ENCODE results near the gene CERS2. TPM values are rescaled to one million over a fixed set of nuclear protein-coding genes. Genes with fewer than 3 reads are reported as not detected.

Gene CERS2
- total RNA-seq, 3 donors from 2014 or later = 121 to 131 (median 128) TPM

DNA sequence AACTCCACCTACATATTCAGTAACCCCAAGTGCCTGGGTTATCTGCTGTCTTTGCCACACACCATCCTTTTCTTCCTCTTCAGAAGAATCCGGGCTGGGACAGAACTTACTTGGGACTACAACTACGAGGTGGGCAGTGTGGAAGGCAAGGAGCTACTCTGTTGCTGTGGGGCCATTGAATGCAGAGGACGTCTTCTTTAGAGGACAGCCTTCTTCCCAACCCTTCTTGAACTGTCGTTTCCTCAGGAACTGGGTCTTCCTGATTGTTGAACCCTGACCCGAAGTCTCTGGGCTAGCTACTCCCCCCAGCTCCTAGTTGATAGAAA, 10.5 kb downstream of the CERS2 start:
- H3K4me3 ChIP-seq = no peak overlapping the region
- H3K9me3 ChIP-seq = no peaks in the 10 kb centered on the region
- no peak for TF ChIP-seq POLR2AphosphoS5 (IDR thresholded peaks at IDR 0.05)
- TF ChIP-seq POLR2A (IDR thresholded peaks at IDR 0.05) = no peak
- TF ChIP-seq, protein P1, sequence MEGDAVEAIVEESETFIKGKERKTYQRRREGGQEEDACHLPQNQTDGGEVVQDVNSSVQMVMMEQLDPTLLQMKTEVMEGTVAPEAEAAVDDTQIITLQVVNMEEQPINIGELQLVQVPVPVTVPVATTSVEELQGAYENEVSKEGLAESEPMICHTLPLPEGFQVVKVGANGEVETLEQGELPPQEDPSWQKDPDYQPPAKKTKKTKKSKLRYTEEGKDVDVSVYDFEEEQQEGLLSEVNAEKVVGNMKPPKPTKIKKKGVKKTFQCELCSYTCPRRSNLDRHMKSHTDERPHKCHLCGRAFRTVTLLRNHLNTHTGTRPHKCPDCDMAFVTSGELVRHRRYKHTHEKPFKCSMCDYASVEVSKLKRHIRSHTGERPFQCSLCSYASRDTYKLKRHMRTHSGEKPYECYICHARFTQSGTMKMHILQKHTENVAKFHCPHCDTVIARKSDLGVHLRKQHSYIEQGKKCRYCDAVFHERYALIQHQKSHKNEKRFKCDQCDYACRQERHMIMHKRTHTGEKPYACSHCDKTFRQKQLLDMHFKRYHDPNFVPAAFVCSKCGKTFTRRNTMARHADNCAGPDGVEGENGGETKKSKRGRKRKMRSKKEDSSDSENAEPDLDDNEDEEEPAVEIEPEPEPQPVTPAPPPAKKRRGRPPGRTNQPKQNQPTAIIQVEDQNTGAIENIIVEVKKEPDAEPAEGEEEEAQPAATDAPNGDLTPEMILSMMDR (IDR thresholded peaks at IDR 0.05) = no peak
- no peaks in the 10 kb centered on the region for H3K27me3 ChIP-seq
- intact Hi-C loops (cut with DNase I; ENCODE audit: low total_unique reads) = no loop called here
- H3K27ac ChIP-seq = no peak overlapping the region
- H3K4me1 ChIP-seq = no peaks in the 10 kb centered on the region
- peaks cover 16% of the 10 kb centered on the region for H3K36me3 ChIP-seq
- no peak for DNase-seq (ENCODE audit: low spot score in 2 of 2)

DNA sequence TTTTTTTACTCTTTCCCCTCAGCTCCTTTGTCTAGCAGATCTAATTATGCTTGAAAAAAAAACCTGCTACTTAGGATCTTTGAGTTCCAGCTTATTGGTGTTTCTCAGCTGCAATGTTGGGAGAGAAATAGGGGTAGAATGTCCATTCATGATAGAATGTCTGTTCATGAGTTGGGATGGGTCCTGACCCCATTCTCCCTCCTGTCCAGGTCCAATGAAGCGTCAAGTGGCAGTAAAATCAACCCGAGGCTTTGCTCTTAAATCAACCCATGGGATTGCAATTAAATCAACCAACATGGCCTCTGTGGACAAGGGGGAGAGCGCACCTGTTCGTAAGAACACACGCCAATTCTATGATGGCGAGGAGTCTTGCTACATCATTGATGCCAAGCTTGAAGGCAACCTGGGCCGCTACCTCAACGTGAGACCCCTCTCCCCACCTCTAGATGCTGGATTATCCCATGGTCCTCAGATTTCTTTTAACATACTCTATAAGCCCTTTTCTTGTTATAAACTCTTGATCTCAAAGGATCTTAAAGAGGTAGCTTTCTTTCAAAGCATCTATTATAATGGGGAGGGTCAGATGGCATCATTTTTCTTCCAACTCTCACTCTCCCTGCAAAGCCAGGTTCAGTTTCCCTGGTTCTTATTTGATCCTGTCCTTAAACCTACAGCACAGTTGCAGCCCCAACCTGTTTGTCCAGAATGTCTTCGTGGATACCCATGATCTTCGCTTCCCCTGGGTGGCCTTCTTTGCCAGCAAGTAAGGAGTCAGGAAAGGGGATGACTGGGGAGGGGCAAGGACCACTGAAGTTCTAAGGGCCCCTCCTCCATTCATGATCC, 11.1 kb downstream of the CERS2 start:
- TF ChIP-seq, protein P1 (IDR thresholded peaks at IDR 0.05) = no peak
- no peak for DNase-seq (ENCODE audit: low spot score in 2 of 2)
- H3K36me3 ChIP-seq = peaks cover 16% of the 10 kb centered on the region
- H3K27ac ChIP-seq = no peak overlapping the region
- no peaks in the 10 kb centered on the region for H3K4me1 ChIP-seq
- H3K4me3 ChIP-seq = no peak overlapping the region
- no peaks in the 10 kb centered on the region for H3K27me3 ChIP-seq
- H3K9me3 ChIP-seq = no peaks in the 10 kb centered on the region
- intact Hi-C loops (cut with DNase I; ENCODE audit: low total_unique reads) = no loop called here

DNA sequence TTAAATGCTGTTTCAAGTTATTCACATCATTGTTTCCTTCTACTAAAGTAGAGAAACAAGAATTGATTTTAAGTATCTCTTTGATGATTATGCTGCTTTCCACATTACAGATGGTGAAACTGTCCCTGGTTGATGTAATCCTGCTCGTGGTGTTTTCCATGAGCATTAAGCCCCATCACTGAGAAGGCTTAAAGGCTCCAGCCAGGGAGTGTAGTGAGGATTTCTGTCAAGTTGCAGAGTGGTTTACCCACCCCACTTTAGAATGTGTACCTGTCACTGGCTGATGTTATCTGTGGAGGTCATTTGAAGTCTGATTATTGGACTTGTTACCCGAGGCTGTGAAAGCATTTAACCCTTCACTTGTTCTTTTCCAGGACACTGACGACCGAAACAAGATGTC, 12.9 kb downstream of the CERS2 start:
- intact Hi-C loops (cut with DNase I; ENCODE audit: low total_unique reads) = no loop called here

DNA sequence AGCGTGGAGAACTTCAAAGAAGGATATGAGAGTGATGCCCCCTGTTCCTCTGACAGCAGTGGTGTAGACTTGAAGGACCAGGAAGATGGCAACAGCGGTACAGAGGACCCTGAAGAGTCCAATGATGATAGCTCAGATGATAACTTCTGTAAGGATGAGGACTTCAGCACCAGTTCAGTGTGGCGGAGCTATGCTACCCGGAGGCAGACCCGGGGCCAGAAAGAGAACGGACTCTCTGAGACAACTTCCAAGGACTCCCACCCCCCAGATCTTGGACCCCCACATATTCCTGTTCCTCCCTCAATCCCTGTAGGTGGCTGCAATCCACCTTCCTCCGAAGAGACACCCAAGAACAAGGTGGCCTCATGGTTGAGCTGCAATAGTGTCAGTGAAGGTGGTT, 14.0 kb downstream of the CERS2 start:
- H3K4me3 ChIP-seq = no peak overlapping the region
- no peak for TF ChIP-seq POLR2AphosphoS5 (IDR thresholded peaks at IDR 0.05)
- TF ChIP-seq, protein P1 (IDR thresholded peaks at IDR 0.05) = no peak
- no peak for TF ChIP-seq POLR2A (IDR thresholded peaks at IDR 0.05)
- no peaks in the 10 kb centered on the region for H3K4me1 ChIP-seq
- DNase-seq (ENCODE audit: low spot score in 2 of 2) = no peak
- no peaks in the 10 kb centered on the region for H3K9me3 ChIP-seq
- intact Hi-C loops (cut with DNase I; ENCODE audit: low total_unique reads) = no loop called here
- H3K36me3 ChIP-seq = peaks cover 15% of the 10 kb centered on the region
- H3K27ac ChIP-seq = no peak overlapping the region
- no peaks in the 10 kb centered on the region for H3K27me3 ChIP-seq

More for the DNA sequence above, 12.9 kb downstream of the CERS2 start:
- Histone ChIP-seq H3K4me3 (no peak overlapping the region), H3K9me3 (no peaks in the 10 kb centered on the region), H3K27me3 (no peaks in the 10 kb centered on the region), H3K27ac (peak overlapping the region in 1 of 2 donors; percentile 11), H3K4me1 (no peaks in the 10 kb centered on the region), H3K36me3 (peaks cover 16% of the 10 kb centered on the region)
- no peak for TF ChIP-seq POLR2AphosphoS5 (IDR thresholded peaks at IDR 0.05)
- no peak for TF ChIP-seq POLR2A (IDR thresholded peaks at IDR 0.05)
- TF ChIP-seq, protein P1 (IDR thresholded peaks at IDR 0.05) = no peak
- DNase-seq (ENCODE audit: low spot score in 2 of 2) = no peak

DNA sequence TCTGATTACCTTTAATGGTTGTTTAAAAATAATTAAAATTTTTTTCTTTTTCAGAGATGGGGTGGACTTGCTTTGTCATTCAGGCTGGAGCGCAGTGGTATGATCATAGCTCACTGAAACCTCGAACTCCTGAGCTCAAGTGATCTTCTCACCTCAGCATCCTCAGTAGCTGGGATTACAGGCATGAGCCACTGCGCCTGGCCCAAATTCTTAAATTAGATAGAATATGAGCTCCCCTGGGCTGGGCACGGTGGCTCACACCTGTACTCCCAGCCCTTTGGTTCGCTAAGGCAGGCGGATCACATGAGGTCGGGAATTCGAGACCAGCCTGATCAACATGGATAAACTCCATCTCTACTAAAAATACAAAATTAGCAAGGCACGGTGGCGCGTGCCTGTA, 17.0 kb downstream of the CERS2 start:
- Histone ChIP-seq H3K9me3 (no peaks in the 10 kb centered on the region), H3K27me3 (no peaks in the 10 kb centered on the region), H3K27ac (no peak overlapping the region), H3K36me3 (peaks cover 6% of the 10 kb centered on the region), H3K4me3 (no peak overlapping the region), H3K4me1 (no peaks in the 10 kb centered on the region)
- intact Hi-C loops (cut with DNase I; ENCODE audit: low total_unique reads) = no loop called here
- TF ChIP-seq POLR2AphosphoS5 (IDR thresholded peaks at IDR 0.05) (no peak), POLR2A (IDR thresholded peaks at IDR 0.05) (no peak)
- TF ChIP-seq, protein P1 (IDR thresholded peaks at IDR 0.05) = no peak
- DNase-seq (ENCODE audit: low spot score in 2 of 2) = no peak
